ENCODE data around the gene FGGY.
"Not testable (repeated sequence)": the region's sequence is repeated elsewhere in the genome, so short reads cannot be mapped to it uniquely, and the experiment has no call there.

Gene FGGY

GRCh38 chr1:59354239-59354638 is 57.3 kb downstream of the FGGY start:
- not testable (repeated sequence) for DNase-seq

GRCh38 chr1:59354709-59355337 is 57.9 kb downstream of the FGGY start:
- DNase-seq = no peak

GRCh38 chr1:59355361-59355760 is 58.5 kb downstream of the FGGY start:
- no peak for DNase-seq

- no peak for DNase-seq
Observed at GRCh38 chr1:59356627-59357026, 59.7 kb downstream of the FGGY start.

- DNase-seq = no peak
Observed at GRCh38 chr1:59357645-59358320, 60.9 kb downstream of the FGGY start.

GRCh38 chr1:59359325-59359724 is 62.4 kb downstream of the FGGY start:
- DNase-seq = no peak

- DNase-seq = no peak
Observed at GRCh38 chr1:59360170-59360569, 63.3 kb downstream of the FGGY start.

GRCh38 chr1:59360729-59361128 is 63.8 kb downstream of the FGGY start:
- DNase-seq = no peak

GRCh38 chr1:59361766-59362165 is 64.9 kb downstream of the FGGY start:
- no peak for DNase-seq

- DNase-seq = no peak
Observed at GRCh38 chr1:59364037-59364436, 67.1 kb downstream of the FGGY start.

- DNase-seq = no peak
Observed at GRCh38 chr1:59366346-59366745, 69.5 kb downstream of the FGGY start.

- no peak for DNase-seq
Observed at GRCh38 chr1:59367301-59368007, 70.6 kb downstream of the FGGY start.

- no peak for DNase-seq
Observed at GRCh38 chr1:59368008-59368670, 71.2 kb downstream of the FGGY start.

GRCh38 chr1:59375321-59376220 is 78.7 kb downstream of the FGGY start:
- DNase-seq = no peak

- no peak for DNase-seq
Observed at GRCh38 chr1:59377350-59377904, 80.5 kb downstream of the FGGY start.

- no peak for DNase-seq
Observed at GRCh38 chr1:59378621-59379370, 81.9 kb downstream of the FGGY start.

GRCh38 chr1:59379371-59379728 is 82.5 kb downstream of the FGGY start:
- no peak for DNase-seq

GRCh38 chr1:59383963-59384362 is 87.1 kb downstream of the FGGY start:
- DNase-seq = no peak

- no peak for DNase-seq
Observed at GRCh38 chr1:59384443-59384842, 87.5 kb downstream of the FGGY start.

- no peak for DNase-seq
Observed at GRCh38 chr1:59388191-59388590, 91.3 kb downstream of the FGGY start.

GRCh38 chr1:59389847-59390246 is 93.0 kb downstream of the FGGY start:
- DNase-seq = no peak

- no peak for DNase-seq
Observed at GRCh38 chr1:59390307-59390706, 93.4 kb downstream of the FGGY start.
